Measurements from ENCODE around the gene ZNF853.
"Not testable (repeated sequence)": the region's sequence is repeated elsewhere in the genome, so short reads cannot be mapped to it uniquely, and the experiment has no call there.

ZNF853 gene

DNA sequence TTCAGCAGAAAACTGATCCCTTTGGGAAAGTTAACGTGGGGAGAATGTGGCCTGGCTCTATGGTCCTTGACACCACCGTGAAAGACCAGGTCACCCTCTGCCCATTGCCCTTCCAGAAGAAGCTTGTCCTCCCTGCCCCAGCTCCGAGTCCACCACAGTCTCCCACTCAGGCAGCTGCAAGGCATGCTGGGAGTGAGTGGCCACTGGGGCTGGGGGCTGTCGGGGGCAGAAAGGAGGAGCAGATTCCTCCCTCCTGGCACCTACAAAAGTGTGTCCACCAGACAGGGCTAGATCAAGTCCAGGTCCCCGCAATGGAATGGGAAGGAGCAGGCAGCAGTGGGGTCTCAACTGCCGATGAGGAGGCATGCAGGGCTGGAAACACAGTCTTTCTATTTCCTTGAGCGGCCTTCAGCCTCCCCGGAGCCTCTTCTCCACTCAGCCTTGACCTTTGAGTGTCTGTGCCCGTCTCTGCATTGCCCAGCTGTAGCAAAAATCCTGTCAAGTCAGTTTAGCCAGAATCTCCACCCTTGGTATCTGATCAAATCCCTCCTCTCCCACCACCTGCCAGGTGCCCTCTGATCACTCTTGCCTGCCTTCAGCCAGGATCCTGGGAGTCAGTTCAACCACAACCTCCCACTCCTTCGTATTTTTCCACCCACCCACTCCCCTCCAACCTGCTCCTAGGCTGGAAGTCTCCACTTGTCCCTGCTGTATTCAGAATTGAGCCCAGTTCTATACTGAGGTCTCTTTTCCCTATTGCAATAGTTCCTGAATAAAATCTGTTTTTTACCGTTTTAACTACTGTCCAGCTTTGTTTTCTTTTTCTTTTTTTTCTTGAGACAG lies 14.8 kb downstream of the ZNF853 start:
- no peak for DNase-seq
- in situ Hi-C loops (cut with HindIII; ENCODE audit: low pct_ligation_motif_present, low pct_unique_long_range_greater_than_20kb, low sequenced_read_pairs) = no loop called here

GRCh38 chr7:6631605-6632004 lies 16.2 kb downstream of the ZNF853 start:
- no peak for DNase-seq
- in situ Hi-C loops (cut with HindIII; ENCODE audit: low pct_ligation_motif_present, low pct_unique_long_range_greater_than_20kb, low sequenced_read_pairs) = no loop called here

DNA sequence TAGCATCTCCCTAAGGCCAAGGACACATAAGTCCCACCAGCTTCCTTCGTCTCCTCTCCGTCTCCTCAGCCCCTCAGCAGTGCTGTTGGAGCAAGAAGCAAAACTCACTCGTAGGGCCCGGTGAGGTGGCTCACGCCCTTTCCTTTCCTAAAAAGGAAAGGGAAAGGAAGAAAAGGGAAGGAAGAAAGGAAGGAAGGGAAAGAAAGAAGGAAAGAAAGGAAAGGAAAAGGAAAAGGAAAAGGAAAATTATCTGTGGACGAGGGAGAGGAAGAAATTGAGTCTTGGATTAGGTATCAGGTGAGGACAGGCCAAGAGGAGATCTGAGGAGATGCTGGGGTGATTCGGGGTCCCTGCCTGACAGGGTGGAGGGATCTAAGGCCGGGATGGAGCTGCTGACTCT lies 18.6 kb downstream of the ZNF853 start:
- DNase-seq = no peak
- in situ Hi-C loops (cut with HindIII; ENCODE audit: low pct_ligation_motif_present, low pct_unique_long_range_greater_than_20kb, low sequenced_read_pairs) = no loop called here

DNA sequence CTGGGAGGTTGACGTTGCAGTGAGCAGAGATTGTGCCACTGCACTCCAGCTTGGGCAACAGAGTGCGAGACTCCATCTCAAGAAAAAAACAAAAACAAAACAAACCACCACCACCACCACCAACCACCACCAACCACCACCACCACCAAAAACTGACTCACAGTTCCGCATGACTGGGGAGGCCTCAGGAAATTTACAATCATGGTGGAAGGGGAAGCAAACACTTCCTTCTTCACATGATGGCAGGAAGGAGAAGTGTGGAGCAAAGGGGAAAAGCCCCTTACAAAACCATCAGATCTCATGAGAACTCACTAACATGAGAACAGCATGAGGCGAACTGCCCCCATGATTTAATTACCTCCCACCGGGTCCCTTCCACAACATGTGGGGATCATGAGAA lies 19.6 kb downstream of the ZNF853 start:
- DNase-seq = peak; percentile 16
- in situ Hi-C loops (cut with HindIII; ENCODE audit: low pct_ligation_motif_present, low pct_unique_long_range_greater_than_20kb, low sequenced_read_pairs) = not testable (repeated sequence)

DNA sequence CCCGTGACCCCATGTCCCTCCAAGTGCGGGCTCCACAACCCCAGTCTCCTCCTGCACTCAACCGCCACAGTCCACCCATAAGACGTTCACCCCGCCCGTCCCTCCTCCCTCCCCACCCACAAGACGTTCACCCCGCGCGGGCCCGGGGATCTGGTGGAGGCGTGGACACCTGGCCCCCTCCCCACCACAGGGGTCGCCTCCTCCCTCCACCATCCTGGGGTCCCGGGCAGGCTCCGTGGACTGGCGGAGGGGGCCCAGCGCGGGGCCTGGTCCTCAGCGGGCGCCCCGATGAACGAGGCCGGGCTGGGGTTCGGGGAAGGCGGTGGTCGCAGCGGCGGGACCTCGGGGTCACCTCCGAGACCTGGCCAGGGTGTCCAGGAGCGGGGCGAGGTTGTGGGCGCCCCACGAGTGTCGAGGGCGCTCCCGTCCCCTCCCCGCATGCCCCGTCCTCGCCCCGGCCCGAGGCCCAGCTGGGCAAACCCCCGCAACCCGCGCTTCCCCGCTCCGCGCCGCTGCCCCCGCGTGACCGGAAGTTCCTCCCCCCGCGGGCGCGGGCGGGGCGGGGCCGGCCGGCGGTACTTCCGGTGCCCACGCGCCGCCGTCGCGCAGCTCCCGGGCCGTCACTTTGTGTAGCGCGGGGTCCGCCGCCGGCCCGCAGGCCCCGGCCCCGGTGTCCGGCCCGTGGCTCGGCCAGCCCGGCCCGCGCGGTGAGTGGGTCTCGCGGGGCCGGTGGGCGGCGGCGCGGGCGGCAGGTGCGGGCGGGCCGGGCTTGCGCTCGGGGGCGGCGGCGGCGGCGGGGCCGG lies 21.5 kb downstream of the ZNF853 start, which contains the start of gene ZNF316:
Gene ZNF316, plus strand, starts transcription at position 578 of the 803 bp plus-strand sequence. CDS start 5,092 bp downstream, outside the sequence.
- peak; percentile 68 for DNase-seq
- in situ Hi-C loops (cut with HindIII; ENCODE audit: low pct_ligation_motif_present, low pct_unique_long_range_greater_than_20kb, low sequenced_read_pairs) = no loop called here

GRCh38 chr7:6637544-6638229 lies 22.3 kb downstream of the ZNF853 start:
- peak; percentile 55 for DNase-seq

DNA sequence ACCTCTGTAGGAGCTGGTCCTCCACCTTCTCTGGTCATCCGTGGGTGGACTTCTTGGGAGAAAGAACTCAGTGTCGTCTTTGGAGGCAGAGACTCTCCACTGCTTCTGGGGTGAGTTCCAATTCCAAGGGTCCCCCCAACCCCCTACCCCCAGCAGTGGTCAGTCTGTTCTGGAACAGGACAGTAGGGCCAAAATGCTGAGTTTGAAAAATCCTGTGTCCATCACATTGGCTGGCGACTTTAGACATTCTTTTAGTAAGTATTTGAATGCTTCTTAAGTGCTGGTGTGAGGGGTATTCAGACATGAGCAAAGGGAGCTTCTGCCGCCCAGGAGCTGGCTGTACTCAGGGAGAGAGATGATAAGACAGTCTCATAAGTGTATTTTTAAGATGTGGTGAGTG lies 23.6 kb downstream of the ZNF853 start:
- DNase-seq = no peak
- in situ Hi-C loops (cut with HindIII; ENCODE audit: low pct_ligation_motif_present, low pct_unique_long_range_greater_than_20kb, low sequenced_read_pairs) = no loop called here

More at GRCh38 chr7:6637544-6638229, 22.3 kb downstream of the ZNF853 start:
- in situ Hi-C loops (cut with HindIII; ENCODE audit: low pct_ligation_motif_present, low pct_unique_long_range_greater_than_20kb, low sequenced_read_pairs) = no loop called here

DNA sequence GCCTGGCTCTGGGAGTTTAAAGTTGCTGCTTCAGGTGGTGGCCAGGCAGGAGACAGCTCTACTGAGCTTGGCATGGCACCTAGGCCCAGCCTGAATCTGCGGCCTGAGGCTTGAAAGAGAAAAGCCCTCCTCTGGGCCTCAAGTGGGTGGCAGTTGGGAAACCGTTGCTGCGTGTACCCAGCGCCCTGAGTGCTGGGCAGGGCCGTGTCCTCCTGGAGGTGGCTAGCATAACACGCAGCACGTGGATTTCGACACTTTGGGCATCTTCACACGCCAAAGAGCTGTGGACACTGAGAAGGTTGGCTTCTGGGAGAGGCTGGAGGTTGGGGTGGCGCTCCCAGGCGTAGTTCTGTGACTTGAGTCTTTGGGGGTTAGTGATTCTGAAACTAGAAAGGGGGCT lies 24.2 kb downstream of the ZNF853 start:
- in situ Hi-C loops (cut with HindIII; ENCODE audit: low pct_ligation_motif_present, low pct_unique_long_range_greater_than_20kb, low sequenced_read_pairs) = no loop called here
- no peak for DNase-seq

GRCh38 chr7:6640246-6640721 lies 24.9 kb downstream of the ZNF853 start:
- in situ Hi-C loops (cut with HindIII; ENCODE audit: low pct_ligation_motif_present, low pct_unique_long_range_greater_than_20kb, low sequenced_read_pairs) = no loop called here
- DNase-seq = no peak

DNA sequence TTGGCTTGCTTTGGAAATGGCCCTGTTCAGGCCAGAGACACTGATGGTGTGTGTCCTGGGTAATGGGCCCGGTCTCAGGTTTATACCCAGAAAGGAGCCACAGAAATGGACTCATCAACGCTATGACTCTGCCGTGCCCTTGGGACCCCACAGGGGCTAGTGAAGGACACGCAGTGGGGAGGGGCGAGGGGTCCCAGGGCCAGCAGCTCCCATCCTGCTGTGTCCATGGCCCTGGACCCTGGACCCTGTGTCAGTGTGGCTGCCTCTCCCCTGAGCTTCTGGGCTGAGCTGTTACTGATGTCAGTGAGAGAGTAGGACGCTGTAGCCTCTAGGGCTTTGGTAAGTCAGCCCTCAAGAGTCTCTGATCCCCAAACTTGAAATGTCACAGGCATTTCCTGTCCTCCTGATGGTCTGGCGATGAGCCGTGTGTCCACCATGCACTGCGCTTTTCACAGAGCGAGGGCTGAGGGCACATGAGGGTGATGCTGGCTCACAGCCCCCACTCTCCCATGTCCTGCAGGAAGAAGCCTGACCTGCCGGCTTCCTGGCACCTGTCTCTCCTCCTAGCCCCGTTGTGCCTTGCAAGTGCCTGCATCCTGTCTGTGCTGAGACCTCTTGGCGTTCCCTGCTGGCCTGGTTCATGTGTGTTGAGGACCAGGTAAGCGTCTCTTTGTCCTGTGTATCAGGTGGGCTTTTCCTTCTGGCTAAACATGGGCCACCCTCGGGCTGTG lies 26.1 kb downstream of the ZNF853 start:
- in situ Hi-C loops (cut with HindIII; ENCODE audit: low pct_ligation_motif_present, low pct_unique_long_range_greater_than_20kb, low sequenced_read_pairs) = no loop called here
- no peak for DNase-seq

GRCh38 chr7:6642239-6642839 lies 26.9 kb downstream of the ZNF853 start:
- in situ Hi-C loops (cut with HindIII; ENCODE audit: low pct_ligation_motif_present, low pct_unique_long_range_greater_than_20kb, low sequenced_read_pairs) = no loop called here
- no peak for DNase-seq

- in situ Hi-C loops (cut with HindIII; ENCODE audit: low pct_ligation_motif_present, low pct_unique_long_range_greater_than_20kb, low sequenced_read_pairs) = no loop called here
- DNase-seq = no peak
These were observed 27.6 kb downstream of the ZNF853 start for GRCh38 chr7:6642861-6643640.

DNA sequence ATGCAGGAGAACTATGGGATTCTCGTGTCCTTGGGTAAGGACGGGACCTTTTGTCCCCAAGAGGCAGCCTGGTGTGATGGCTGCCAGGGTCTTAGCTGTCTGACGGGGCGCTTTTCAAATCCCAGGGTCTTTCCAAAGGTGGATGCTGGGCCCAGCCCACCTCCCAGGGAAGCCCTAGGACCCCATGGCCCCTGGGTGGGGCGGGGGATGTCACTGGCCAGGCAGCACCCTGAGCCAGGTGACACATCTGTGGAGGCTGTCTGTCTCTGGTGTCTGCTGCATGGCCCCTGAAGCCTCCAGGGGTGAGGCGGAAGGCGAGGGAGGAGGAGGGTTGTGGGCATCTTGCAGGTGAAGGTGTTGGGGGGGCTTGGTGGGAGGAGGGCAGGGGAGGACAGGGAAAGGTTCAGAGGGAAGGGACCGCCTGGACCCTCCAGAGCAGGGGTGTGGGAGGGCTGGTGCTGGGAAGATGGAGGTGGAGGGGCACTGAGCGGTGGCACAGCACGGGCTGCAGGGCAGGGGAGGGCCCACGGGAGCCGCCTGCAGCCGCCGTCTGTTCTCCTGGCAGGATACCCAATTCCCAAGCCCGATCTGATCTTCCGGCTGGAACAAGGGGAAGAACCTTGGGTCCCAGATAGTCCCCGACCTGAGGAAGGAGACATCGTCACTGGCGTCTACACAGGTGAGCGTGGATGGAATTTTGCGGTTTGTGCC lies 28.7 kb downstream of the ZNF853 start:
- no peak for DNase-seq
- in situ Hi-C loops (cut with HindIII; ENCODE audit: low pct_ligation_motif_present, low pct_unique_long_range_greater_than_20kb, low sequenced_read_pairs) = no loop called here

GRCh38 chr7:6644728-6645127 lies 29.3 kb downstream of the ZNF853 start:
- in situ Hi-C loops (cut with HindIII; ENCODE audit: low pct_ligation_motif_present, low pct_unique_long_range_greater_than_20kb, low sequenced_read_pairs) = no loop called here
- DNase-seq = no peak

- in situ Hi-C loops (cut with HindIII; ENCODE audit: low pct_ligation_motif_present, low pct_unique_long_range_greater_than_20kb, low sequenced_read_pairs) = no loop called here
- no peak for DNase-seq
These were observed 31.1 kb downstream of the ZNF853 start for GRCh38 chr7:6646465-6646864.

DNA sequence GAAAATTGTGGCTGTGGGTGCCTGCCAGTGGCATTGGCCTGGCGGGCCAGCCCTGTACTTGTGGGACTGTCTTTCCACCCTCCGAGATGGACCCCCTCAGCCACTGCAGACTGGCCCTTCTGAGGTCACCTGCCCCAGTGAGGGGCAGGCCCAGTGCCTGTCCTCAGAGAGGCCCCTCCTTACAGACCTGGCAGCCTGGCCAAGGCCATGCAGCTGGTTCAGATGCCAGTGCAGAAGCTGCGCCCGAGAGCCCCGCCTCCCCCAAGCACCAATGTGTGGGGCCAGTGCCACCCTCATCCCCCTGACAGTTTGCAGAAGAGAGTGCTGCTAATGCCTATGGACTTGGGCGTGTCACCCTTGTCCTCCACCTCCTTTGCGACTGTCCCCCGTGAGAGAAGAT lies 31.7 kb downstream of the ZNF853 start:
- DNase-seq = no peak
- in situ Hi-C loops (cut with HindIII; ENCODE audit: low pct_ligation_motif_present, low pct_unique_long_range_greater_than_20kb, low sequenced_read_pairs) = no loop called here

GRCh38 chr7:6647541-6647940 lies 32.1 kb downstream of the ZNF853 start:
- in situ Hi-C loops (cut with HindIII; ENCODE audit: low pct_ligation_motif_present, low pct_unique_long_range_greater_than_20kb, low sequenced_read_pairs) = no loop called here
- no peak for DNase-seq
